Stimulated activated CD8-positive, alpha-beta memory T cell treated with anti-CD3 and anti-CD28 coated beads, Interleukin-12 subunit alpha, Interleukin-12 subunit beta, amount 100 ng/mL, for 1 hour (primary cell): Measurements from ENCODE around the gene WDR31.

ENCODE experiments used
- DNase-seq: peaks from one replicate; pipeline ENCODE4 v3.0.0-alpha.2; 2020; ENCODE audit warnings: low read depth

The WDR31 gene

DNA sequence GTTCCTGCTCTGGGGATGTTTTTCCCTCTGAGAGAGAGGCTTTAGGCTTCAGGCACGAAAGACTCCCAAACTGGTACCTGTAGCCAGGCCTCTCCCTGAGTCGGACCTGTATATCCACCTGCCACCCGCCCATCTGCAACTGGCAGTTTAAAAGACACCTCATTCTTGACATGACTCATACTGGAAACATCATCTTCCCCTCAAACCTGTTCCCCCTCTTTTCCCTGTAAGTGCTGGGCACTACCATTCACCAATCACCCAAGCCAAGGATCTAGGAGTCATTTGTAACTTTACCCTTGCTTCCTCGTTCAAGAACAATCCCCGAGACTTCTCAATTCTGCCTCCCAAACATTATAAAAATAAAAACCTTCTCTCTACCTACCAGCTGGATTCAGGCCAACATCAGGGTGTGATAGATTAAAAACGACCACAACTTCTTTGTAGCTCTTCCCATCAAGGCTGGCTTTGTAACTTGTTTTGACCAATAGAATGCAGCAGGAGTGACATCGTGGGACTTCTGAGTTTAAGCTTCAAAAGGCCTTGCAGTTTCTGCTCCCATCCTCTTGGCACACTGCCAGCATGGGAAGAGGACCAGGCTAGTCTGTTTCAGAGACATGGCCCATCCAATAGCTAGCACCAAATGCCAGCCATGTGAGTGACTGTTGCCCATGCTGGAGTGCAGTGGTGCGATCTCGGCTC lies 1.8 kb upstream of the WDR31 start:
- DNase-seq, result no peak

DNA sequence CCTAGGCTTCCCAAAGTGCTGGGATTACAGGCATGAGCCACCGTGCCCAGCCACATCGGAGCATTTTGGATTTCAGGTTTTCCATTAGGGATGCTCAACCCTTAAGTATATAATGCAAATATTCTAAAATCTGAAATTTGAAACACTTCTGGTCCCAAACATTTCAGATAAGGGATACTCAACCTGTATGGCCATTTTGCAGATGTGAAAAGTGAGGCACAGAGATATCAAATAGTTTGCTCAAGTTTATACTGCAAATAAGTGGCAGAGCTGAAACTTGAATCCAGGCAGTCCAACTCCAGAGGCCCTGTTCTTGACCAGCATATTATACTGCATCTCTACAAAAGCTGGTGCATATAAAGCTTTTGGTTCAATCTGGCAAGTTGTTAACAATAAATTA lies 2.4 kb downstream of the WDR31 start:
- no peak for DNase-seq

DNA sequence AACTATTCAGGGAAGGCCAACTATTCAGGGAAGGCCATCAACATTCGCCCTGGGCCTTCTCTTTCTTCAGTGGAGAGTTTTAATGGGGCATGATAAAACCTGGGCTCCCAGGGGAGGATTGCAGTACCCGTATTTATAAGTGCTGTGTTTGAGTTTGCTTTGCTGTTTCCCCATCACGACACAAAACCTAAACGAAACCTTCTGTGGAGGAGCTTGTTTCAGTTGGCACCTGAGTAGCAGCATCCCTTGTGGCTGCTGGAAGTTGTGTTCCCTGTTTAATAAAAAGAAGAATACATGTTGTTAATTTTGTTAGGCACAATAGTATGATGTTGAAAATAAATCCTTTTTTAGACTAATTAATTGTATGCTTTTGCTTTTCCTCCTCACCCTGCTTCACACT lies 8.3 kb downstream of the WDR31 start:
- DNase-seq, result no peak

DNA sequence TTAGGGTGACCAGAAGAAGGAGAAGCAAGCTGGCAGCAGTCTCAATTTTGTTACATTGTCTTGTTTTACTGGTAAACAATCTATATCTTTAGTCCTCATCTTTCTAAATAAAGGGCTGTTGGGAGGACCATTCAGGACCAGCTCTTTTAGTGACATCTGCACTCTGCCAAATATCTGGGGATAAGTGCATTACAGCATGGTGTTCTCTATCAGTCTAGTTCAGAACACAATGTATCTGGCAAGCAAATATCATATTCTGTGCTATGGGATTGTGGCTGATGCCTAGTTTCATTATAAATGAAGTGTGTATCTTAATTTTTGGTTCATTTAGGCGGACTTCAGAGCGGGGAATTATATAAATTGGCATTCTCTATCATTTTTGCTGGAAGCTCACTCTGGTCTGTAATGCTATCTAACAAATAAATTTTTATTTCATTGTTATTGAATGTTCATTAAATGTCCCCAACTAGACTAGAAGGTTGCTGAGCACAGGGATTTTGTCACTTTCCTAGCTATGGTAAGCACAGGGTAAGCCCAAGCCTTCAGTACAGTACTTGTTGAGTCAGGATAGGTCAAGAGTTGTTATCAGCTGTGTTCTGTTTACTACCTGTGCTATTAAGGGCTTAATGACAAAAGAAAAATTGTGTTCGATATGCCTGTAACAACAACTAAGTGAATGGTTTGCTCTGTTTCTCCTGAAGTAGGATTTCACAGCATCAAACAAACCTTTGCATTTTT lies 11.9 kb downstream of the WDR31 start:
- no peak for DNase-seq

- DNase-seq, result no peak
Observed at GRCh38 chr9:113326230-113326629, 13.8 kb downstream of the WDR31 start.

DNA sequence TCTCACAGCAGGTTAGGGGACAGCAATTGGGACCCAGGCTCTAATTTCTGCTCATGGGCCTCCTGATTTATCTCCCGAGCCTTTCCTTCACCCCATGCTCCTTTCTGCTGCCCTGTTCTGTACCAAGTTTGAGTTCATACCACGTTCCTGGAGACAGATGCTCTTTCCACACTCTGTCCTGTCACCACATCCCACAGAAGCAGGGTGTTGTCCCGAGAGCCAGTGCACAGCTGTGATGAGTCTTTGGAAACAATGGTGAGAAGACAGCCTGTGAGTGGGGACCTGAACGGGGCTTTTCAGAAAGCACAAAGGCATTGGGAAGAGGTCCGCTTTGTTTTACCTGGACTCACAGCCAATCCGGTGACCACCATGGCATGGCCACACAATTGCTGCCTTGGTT lies 17.4 kb downstream of the WDR31 start:
- DNase-seq, result no peak

DNA sequence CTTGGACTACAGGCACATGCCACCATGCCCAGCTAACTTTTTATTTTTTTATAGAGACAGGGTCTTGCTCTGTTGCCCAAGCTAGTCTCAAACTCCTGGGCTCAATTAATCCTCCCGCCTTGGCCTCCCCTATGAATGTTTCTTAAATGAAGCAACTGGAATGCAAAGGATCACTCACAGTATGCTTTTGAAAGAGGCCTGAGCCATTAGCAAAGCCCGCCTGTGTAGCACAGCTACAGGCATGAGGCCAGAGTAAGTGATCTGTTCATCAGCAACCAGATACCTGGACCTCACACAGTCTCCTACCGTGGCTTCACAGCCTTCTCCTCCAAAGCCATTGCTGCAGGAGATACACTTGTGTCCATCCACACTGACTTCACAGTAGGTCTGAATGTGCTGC lies 20.0 kb downstream of the WDR31 start:
- no peak for DNase-seq

- no peak for DNase-seq
Observed at GRCh38 chr9:113319054-113319453, 21.0 kb downstream of the WDR31 start.

DNA sequence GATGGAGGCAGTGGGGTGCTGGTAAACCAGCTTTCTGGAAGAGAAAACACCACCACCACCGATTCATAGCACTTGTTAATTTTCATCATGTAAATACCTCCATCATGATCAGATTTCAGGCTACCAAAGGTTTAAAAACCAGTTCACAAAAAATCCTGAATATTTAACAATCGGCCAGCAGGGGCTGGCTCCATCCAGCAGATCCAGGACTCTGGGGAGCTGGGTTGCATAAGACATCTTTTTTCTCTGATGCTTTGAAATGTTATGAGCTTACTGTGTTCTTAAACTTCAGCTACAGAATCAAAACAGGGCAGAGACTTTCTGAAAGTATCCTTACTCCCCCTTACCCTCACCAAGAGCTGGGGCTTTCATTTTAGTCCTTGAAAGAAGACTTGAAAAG lies 22.3 kb downstream of the WDR31 start:
- DNase-seq, result no peak

DNA sequence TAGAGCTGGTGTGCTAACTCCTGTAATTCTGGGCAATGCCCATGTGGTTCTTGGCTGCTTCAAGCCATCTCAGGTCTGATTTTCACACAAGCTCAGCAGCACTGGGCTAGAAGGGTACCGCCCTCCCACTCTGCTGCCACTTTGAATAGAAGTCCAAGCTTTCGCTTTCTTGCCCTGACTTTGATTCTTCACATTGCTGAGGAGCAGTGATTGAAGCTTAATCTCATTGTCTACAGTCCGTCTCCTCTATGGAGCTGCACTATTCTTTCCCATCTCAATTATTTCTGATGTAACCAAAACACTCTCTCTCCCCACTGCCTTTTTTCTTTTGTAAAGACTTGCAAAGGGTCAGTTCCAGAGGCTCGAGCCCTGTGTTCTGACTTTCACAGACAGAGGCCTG lies 24.0 kb downstream of the WDR31 start:
- DNase-seq, result no peak

GRCh38 chr9:113315231-113315630 lies 24.8 kb downstream of the WDR31 start:
- no peak for DNase-seq

- no peak for DNase-seq
Observed at GRCh38 chr9:113313261-113313660, 26.8 kb downstream of the WDR31 start.

GRCh38 chr9:113311961-113312360 lies 28.1 kb downstream of the WDR31 start:
- no peak for DNase-seq

GRCh38 chr9:113310538-113310937 lies 29.5 kb downstream of the WDR31 start:
- DNase-seq, result no peak

DNA sequence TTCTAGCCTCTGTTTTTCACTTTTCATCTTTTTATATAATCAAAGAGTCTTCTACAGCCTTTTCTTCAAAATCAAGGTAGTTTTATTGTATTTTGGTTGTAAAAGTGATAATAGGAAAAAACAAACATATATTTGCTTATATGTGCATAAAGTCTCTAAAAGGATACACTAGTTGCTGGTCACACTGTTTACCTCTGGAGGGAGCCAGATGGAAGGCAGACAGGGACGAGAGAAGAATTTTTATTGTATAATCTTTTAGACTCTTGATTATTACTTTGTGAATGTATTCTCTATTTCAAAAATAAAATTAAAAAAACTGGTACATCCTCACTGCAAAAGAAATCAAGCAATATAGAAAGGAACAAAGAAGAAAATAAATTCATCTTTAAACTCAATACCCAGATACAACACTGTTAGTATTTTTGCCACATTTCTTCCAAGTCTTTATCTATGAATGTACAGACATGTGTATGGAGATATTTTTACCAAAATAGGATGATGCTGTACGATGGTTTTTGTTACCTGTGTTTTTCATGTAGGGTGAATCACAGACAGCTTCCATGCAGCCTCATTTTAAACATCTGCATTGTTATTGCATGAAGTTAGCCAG lies 30.8 kb downstream of the WDR31 start:
- DNase-seq, result peak; percentile 3

- DNase-seq, result no peak
Observed at GRCh38 chr9:113307396-113307975, 32.6 kb downstream of the WDR31 start.

DNA sequence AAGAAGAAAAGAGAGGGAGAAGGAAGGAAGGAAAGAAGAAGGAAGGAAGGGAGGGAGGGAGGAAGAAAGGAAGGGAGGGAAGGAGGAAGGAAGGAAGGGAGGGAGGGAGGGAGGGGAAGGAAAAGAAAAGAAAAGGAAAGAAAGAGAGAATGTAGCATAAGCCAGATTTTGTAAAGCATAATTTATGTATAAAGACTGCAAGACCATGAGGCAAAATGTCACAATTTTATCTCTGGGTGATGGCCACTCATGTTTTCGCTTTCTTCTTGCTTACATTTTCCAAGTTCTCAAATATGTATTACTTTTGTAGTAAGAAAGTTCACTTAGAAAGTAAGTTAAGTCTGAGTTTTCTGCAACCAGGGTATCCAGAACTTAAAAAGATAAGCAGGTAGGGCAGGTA lies 33.5 kb downstream of the WDR31 start:
- DNase-seq, result no peak

- no peak for DNase-seq
Observed at GRCh38 chr9:113302792-113303418, 37.2 kb downstream of the WDR31 start, which contains the start of gene RNF183. Gene RNF183, minus strand, starts transcription at chr9:113303376. Its CDS starts 5,192 bp downstream, at chr9:113298184.

- DNase-seq, result no peak
Observed at GRCh38 chr9:113301548-113301947, 38.5 kb downstream of the WDR31 start.

- DNase-seq, result no peak
Observed at GRCh38 chr9:113299800-113300292, 40.2 kb downstream of the WDR31 start.

DNA sequence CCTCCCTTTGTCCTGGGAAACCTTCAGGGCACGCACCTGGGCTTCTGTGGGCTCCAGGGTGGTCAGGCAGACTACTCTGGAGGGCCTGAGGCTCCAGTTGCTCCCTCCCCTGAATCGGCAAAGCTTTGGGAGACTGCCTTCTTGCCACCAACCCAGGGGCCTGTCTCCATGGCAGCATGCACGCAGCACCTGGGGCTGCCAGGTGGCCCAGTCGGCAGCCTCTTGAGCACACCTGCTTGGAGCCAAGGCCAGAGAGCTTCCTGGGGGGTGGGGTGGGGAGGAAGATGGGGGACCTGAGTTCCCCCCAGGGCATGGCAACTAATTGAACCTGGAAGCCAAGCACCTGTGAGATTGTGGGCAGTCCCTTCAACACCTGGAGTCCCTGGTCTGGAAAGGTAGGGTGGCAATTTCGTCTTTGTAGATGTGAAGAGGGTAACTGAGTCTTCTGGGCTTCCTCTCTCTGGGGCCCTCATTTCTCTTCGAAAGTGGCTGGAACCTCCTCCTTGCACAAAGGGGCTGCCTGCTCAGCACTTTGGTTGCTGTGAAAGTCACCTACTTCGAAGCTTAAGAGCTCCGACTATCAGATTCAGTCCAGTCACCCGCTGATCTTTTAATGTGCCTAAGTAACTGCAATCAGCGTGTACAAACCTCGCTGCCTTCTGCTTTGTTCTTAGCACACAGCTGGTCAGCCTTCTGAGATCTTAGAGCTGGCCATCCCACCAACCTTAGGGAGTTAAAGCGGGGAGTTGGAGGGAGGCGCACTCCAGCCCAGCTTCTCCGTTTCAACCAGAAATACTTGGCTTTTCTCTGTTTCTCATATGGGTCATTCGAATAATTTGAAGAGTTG lies 40.9 kb downstream of the WDR31 start:
- DNase-seq, result no peak
